Tibial nerve (tissue), 4 donors: Measurements from ENCODE around the gene MOGAT1. TPM values are rescaled to one million over a fixed set of nuclear protein-coding genes. Genes with fewer than 3 reads are reported as not detected.

Experiments used
- DNase-seq, 2 donors: peaks; one replicate each; pipeline ENCODE4 v3.0.0-alpha.2; 2019; ENCODE audit warnings: low spot score in 2 of 2
- H3K27ac ChIP-seq, 4 donors: fragments of 200-600 bp; sonication (generic) in 3 of 4; one replicate each; pipeline ENCODE4 v1.5.1; 2017 to 2019; ENCODE audit warnings: mild to moderate bottlenecking in 1 of 4
- H3K27me3 ChIP-seq, 2 donors: fragments of 200-600 bp; sonication (generic) in 1 of 2; one replicate each; pipeline versions ENCODE4 v1.5.1 to v1.6.0; 2017 to 2019
- H3K36me3 ChIP-seq, 3 donors: fragments of 200-600 bp; sonication (generic); one replicate each; pipeline ENCODE4 v1.5.1; 2018 to 2019
- H3K4me1 ChIP-seq, 4 donors: fragments of 200-600 bp; sonication (generic) in 3 of 4; one replicate each; pipeline ENCODE4 v1.5.1; 2017 to 2019
- H3K4me3 ChIP-seq, 4 donors: fragments of 200-600 bp; sonication (generic) in 3 of 4; one replicate each; pipeline ENCODE4 v1.5.1; 2017 to 2019; ENCODE audit warnings: mild to moderate bottlenecking in 1 of 4, moderate library complexity in 1 of 4
- H3K9me3 ChIP-seq, 4 donors: fragments of 200-600 bp; sonication (generic) in 3 of 4; one replicate each; pipeline ENCODE4 v1.5.1; 2017 to 2019
- CTCF ChIP-seq, 5 experiments: fragments of 200-600 bp in 3 of 5; fragments of 450-650 bp in 2 of 5; sonication (generic) in 3 of 5; IDR thresholded peaks; one replicate each; pipeline ENCODE4 v1.5.1; 2016 to 2019; ENCODE audit warnings: antibody characterized with exemption in 5 of 5, mild to moderate bottlenecking in 3 of 5, moderate library complexity in 2 of 5
- EP300 ChIP-seq, 2 donors: sonication (generic); formaldehyde crosslinking; IDR thresholded peaks; one replicate each; pipeline ENCODE4 v1.6.1; 2017; ENCODE audit warnings: antibody characterized with exemption in 2 of 2, mild to moderate bottlenecking in 1 of 2
- POLR2A ChIP-seq, 2 donors: fragments of 450-650 bp; IDR thresholded peaks; one replicate each; pipeline ENCODE4 v1.6.1; 2017; ENCODE audit warnings: antibody characterized with exemption in 2 of 2, mild to moderate bottlenecking in 2 of 2, moderate library complexity in 2 of 2
- WGBS, 2 donors: methylation state at CpG; one replicate each; pipeline ENCODE4 v1.1.5; 2018; 5-methylcytosine and 5-hydroxymethylcytosine counted together
- total RNA-seq, 4 donors: library from RNA; depleted of rRNA; stranded (reverse); fragments of >200 nt; gene quantifications; one replicate each; pipeline ENCODE4 v1.1.0, GENCODE V29; 2016

Gene MOGAT1
- total RNA-seq, 4 donors from 2014 or later: not detected

- Histone ChIP-seq H3K4me3 (no peak overlapping the region), H3K27ac (no peak overlapping the region), H3K4me1 (peaks cover 0 to 13% (median 0%) of the 10 kb centered on the region in 4 donors), H3K27me3 (no peaks in the 10 kb centered on the region), H3K9me3 (no peaks in the 10 kb centered on the region), H3K36me3 (no peaks in the 10 kb centered on the region)
- DNase-seq: no peak
- WGBS, 2 donors: 58 to 70% methylated on average over 3 of the region's 3 CpGs
- no peak for TF ChIP-seq EP300 (IDR thresholded peaks at IDR 0.05)
- no peak for TF ChIP-seq CTCF (IDR thresholded peaks at IDR 0.05)
- no peak for TF ChIP-seq POLR2A (IDR thresholded peaks at IDR 0.05)
Measured at GRCh38 chr2:222703886-222704285, 32.4 kb downstream of the MOGAT1 start.

- H3K4me1 ChIP-seq: peaks cover 0 to 23% (median 3%) of the 10 kb centered on the region in 4 donors
- WGBS, 2 donors: 79 to 86% methylated on average over 3 of the region's 3 CpGs
- no peaks in the 10 kb centered on the region for H3K9me3 ChIP-seq
- no peak overlapping the region for H3K4me3 ChIP-seq
- TF ChIP-seq EP300 (IDR thresholded peaks at IDR 0.05) (no peak), POLR2A (IDR thresholded peaks at IDR 0.05) (no peak), CTCF (IDR thresholded peaks at IDR 0.05) (no peak)
- H3K27ac ChIP-seq: no peak overlapping the region
- H3K36me3 ChIP-seq: no peaks in the 10 kb centered on the region
- no peaks in the 10 kb centered on the region for H3K27me3 ChIP-seq
- no peak for DNase-seq
Measured at GRCh38 chr2:222706616-222707015, 35.2 kb downstream of the MOGAT1 start.

- H3K36me3 ChIP-seq: no peaks in the 10 kb centered on the region
- H3K4me1 ChIP-seq: peaks cover 0 to 23% (median 3%) of the 10 kb centered on the region in 4 donors
Measured at GRCh38 chr2:222707102-222707688, 35.7 kb downstream of the MOGAT1 start.

GRCh38 chr2:222707689-222708273 is 36.3 kb downstream of the MOGAT1 start:
- Histone ChIP-seq H3K4me1 (peaks cover 0 to 23% (median 3%) of the 10 kb centered on the region in 4 donors), H3K27me3 (no peaks in the 10 kb centered on the region), H3K36me3 (no peaks in the 10 kb centered on the region), H3K9me3 (no peaks in the 10 kb centered on the region), H3K4me3 (no peak overlapping the region), H3K27ac (no peak overlapping the region)
- no peak for DNase-seq
- 50 to 53% methylated on average over 10 of the region's 10 CpGs for WGBS, 2 donors
- TF ChIP-seq EP300 (IDR thresholded peaks at IDR 0.05) (no peak), CTCF (IDR thresholded peaks at IDR 0.05) (no peak), POLR2A (IDR thresholded peaks at IDR 0.05) (no peak)

More at GRCh38 chr2:222707102-222707688, 35.7 kb downstream of the MOGAT1 start:
- Histone ChIP-seq H3K27me3 (no peaks in the 10 kb centered on the region), H3K9me3 (no peaks in the 10 kb centered on the region), H3K4me3 (no peak overlapping the region), H3K27ac (no peak overlapping the region)
- TF ChIP-seq CTCF (IDR thresholded peaks at IDR 0.05): no peak
- no peak for TF ChIP-seq POLR2A (IDR thresholded peaks at IDR 0.05)
- TF ChIP-seq EP300 (IDR thresholded peaks at IDR 0.05): no peak
- WGBS, 2 donors: 84 to 87% methylated on average over 3 of the region's 3 CpGs
- no peak for DNase-seq

- Histone ChIP-seq H3K36me3 (no peaks in the 10 kb centered on the region), H3K27ac (no peak overlapping the region), H3K4me1 (peaks cover 0 to 23% (median 3%) of the 10 kb centered on the region in 4 donors), H3K27me3 (no peaks in the 10 kb centered on the region), H3K9me3 (no peaks in the 10 kb centered on the region), H3K4me3 (no peak overlapping the region)
- WGBS, 2 donors: 12 to 16% methylated on average over 12 of the region's 12 CpGs
- peak; percentile 84 to 96 for DNase-seq
- TF ChIP-seq CTCF (IDR thresholded peaks at IDR 0.05) (peak; percentile 92 to 98 (median 92)), POLR2A (IDR thresholded peaks at IDR 0.05) (no peak), EP300 (IDR thresholded peaks at IDR 0.05) (peak in 1 of 2 donors; percentile 14)
Measured at GRCh38 chr2:222708274-222708710, 36.8 kb downstream of the MOGAT1 start.
